SK-MEL-5 (cell line): ENCODE data around the gene GPR42. TPM values are rescaled to one million over a fixed set of nuclear protein-coding genes. Genes with fewer than 3 reads are reported as not detected.

Experiments used
- DNase-seq: peaks from one replicate; pipeline ENCODE4 v3.0.0-alpha.2; 2016; ENCODE audit warnings: low read depth, low spot score
- in situ Hi-C: cut with HindIII; loops from 2 replicates; pipeline ENCODE4 v1.10.0; 2016; ENCODE audit warnings: low sequenced_read_pairs, high pct_unique_total_duplicates, low pct_unique_long_range_greater_than_20kb
- small RNA-seq, 2 experiments: library from RNA; depleted of rRNA; stranded (forward); fragments of <200 nt; gene quantifications; one replicate each; pipeline ENCODE3, GENCODE V24; 2014
- total RNA-seq: library from RNA; depleted of rRNA; stranded (reverse); fragments of >200 nt; shearing (Covaris generic); gene quantifications from 2 replicates; pipeline ENCODE4 v1.2.3, GENCODE V29; 2014; rRNA removed

The GPR42 gene
- total RNA-seq, 1 experiment from 2014 or later = not detected

- in situ Hi-C loops = no loop called here
- no peak for DNase-seq
Measured at GRCh38 chr19:35403116-35403760, 32.4 kb downstream of the GPR42 start.

- in situ Hi-C loops = no loop called here
- DNase-seq = no peak
Measured at GRCh38 chr19:35404879-35405622, 34.2 kb downstream of the GPR42 start.

DNA sequence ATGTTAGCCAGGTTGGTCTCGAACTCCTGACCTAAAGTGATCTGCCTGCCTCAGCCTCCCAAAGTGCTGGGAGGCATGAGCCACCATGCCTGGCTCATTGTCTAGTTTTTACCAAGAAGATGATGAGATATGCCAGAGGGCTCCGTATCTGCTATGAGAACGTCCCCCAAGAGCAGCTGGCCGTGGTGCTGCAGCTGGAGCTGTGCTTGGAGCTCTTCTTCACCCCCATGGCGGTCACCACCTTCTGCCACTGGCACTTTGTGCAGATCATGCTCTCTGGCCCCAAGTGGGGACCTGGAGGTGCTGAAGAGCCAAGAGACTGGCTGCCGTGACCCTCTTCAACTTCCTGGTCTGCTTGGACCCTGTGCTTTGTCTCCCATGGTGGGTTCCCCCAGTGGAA lies 36.8 kb downstream of the GPR42 start:
- in situ Hi-C loops = no loop called here
- DNase-seq = no peak

DNA sequence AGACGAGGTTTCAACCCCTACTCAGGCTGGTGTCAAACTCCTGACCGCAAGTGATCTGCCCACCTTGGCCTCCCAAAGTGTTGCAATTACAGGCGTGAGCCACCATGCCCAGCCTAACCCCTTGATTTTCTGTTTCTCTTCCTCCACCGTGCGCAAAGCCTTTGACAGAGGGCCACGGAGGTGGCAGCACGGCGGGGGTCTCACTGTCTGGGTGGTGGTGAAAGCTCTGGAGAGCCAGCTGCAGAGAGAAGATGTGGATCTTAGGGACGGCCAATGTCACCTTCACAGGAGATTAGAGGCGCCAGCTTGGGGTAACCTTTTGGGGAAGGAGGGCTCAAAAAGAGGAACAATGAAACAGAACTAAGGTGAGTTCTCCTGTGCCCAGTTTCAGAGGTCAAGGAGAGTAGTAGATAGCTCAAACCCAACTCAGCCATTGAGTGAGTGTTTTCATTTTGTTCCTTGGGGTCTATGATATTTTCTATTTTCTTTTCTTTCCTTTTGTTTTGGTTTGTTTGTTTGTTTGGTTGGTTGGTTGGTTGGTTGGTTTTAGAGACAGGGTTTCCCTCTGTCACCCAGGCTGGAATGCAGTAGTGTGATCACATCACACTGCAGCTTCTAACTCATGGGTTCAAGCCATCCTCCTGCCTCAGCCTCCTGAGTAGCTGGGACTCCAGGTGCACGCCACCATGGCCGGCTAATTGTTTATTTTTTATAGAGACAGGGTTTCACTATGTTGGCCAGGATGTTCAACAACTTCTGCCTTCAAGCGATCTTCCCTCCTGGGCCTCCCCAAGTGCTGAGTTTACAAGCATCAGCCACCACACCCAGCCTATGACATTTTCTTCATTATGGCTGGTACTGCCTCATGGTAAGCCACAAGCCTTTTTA lies 37.7 kb downstream of the GPR42 start:
- in situ Hi-C loops = no loop called here
- no peak for DNase-seq

DNA sequence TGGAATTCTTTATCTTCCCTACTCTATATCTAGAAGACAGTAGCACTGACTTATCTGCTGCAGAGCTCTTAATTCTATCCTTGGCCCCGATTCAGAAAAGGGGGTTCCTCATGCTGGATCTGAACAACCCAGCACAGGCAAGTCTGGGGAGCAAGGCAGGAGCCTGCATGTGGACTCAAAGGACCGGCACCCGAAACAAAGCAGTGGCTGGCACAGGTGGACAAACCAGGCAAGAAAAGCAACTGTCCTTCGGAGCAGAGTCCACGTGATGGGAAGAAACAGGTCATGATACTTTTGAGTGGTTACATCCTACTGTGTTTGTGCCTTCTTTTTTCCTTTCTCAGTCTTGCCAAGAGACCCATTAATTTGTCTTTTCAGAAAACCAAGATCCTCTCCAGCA lies 38.3 kb downstream of the GPR42 start:
- no peak for DNase-seq
- in situ Hi-C loops = no loop called here

DNA sequence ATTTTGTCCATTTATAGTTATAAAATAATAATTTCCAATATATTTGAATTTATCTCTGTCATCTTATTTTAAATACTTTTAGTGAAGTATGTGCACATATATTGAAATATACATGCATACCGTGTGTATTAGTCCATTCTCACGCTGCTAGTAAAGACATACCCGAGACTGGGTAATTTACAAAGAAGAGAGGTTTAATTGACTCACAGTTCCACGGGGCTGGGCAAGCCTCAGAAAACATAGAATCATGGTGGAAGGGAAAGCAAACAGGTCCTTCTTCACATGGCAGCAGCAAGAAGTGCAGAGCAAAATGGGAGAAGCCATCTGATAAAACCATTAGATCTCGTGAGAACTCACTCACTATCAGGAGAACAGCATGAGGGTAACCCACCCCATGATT lies 39.6 kb downstream of the GPR42 start:
- DNase-seq = no peak
- in situ Hi-C loops = no loop called here

DNA sequence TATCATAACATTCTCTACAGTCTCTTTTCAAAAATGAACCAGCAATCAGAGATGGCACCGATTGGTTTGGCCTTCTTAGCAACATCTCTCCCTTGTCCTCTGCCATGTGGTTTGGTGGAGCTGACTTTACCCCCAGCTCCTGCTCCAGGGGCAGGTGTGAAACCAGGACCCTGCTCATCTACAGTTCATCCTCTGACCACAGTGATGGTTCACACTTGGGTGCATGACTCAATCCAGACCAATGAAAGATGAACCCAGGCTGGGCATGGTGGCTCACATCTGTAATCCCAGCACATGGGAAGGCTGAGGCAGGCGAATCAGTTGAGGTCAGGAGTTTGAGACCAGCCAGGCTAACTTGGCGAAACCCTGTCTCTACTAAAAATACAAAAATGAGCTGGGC lies 43.6 kb downstream of the GPR42 start:
- in situ Hi-C loops = no loop called here
- no peak for DNase-seq

- in situ Hi-C loops = no loop called here
- no peak for DNase-seq
Measured at GRCh38 chr19:35416331-35416730, 45.5 kb downstream of the GPR42 start.

- in situ Hi-C loops = no loop called here
- peak; percentile 43 for DNase-seq
Measured at GRCh38 chr19:35417278-35417677, 46.4 kb downstream of the GPR42 start.

DNA sequence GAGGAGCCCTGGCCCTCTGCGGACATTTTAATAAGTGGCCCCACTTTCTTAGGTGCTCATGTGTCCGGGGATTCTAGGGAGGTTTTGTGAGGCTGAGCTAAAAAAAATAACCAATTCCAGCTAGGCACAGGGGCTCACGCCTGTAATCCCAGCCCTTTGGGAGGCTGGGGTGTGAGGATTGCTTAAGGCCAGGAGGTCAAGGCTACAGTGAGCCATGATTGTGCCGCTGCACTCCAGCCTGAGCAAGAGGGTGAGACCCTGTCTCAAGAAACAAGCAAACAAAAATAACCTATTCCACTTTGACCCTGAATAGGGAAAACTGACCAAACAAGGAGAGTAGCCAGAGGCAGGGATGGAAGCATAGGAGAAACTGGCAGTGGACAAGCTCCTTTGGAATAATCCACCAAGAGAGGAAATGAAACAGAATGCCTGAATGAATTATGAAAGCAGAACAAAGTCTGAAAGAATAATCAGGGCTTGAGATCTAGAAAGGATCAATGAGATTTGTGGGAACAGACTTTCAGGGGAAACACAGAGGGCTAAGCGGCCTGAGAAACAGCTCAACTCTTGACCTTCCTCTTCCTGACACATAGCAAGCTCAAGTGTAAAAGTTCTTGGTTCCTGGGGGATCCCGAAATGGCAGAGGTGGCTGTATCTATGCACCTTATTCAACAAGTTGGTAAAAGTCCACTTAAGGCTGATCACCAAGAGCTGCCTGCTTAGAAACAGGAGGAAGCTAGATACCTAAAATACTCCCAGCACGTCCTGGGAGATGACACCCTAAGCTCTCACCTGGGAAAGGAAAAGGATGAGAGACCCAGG lies 47.1 kb downstream of the GPR42 start:
- in situ Hi-C loops = no loop called here
- DNase-seq = no peak

DNA sequence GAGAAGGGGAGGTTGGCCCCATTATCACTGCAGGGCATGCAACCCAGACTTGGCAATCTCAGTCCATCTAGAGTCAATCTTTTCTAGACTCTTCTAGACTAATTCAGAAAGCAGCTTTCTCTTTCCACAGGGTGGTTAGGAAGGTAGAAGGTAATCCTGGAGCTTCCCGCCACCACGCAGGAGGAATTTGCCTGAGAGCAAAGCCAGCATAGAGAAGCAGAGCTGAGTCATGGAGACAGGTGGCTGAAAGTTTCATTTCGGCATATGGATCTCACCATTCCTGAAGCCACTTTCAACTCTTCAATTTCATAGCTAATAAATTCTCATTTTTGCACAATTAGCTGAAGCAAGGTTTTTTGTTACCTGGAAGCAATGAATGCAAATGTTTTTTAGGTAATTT lies 48.2 kb downstream of the GPR42 start:
- in situ Hi-C loops = no loop called here

GRCh38 chr19:35419805-35420204 lies 48.9 kb downstream of the GPR42 start:
- no peak for DNase-seq
- in situ Hi-C loops = no loop called here

More for the DNA sequence above, 48.2 kb downstream of the GPR42 start:
- DNase-seq = no peak

DNA sequence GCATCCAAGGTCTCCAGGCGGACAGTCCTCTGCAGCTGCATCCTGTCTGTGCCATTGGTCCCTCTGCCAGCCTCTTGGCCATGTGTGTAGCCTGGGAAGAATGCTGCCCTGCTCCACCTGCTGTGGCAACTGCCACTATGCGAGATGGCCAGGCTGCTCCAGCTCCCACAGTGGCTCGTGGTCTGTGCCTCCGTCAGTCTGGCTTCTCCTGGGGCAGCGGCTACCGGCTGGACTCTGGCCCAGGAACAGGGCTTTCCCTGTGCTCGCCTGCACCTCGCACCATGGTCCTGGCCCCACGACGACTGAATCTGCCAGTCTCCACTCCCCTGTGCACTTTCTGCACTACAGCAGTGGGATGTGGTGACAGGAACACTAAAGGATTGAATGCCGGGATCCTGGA lies 50.5 kb downstream of the GPR42 start:
- no peak for DNase-seq
- in situ Hi-C loops = no loop called here

Small RNAs within 50 kb of the gene (small RNA-seq; reads per million reads assigned to genes)
- 0 reads per million in 2 experiments for gene RN7SL491P

Other genes with a start within 250 kb of the GPR42 start
- 0.11 TPM in 1 of 2 replicates, not detected in the other for gene LGI4, start 236.0 kb upstream of the GPR42 start, total RNA-seq
- gene FXYD1, start 232.2 kb upstream of the GPR42 start, total RNA-seq = not detected in 2 replicates
- not detected in 2 replicates for gene FXYD7, start 227.8 kb upstream of the GPR42 start, total RNA-seq
- 71.3 and 79.3 TPM in 2 replicates for gene FXYD5, start 216.3 kb upstream of the GPR42 start, total RNA-seq
- not detected in 2 replicates for gene FAM187B, start 142.3 kb upstream of the GPR42 start, total RNA-seq
- gene LSR, start 122.1 kb upstream of the GPR42 start, total RNA-seq = 0.98 and 1.2 TPM in 2 replicates
- 78.1 and 82.7 TPM in 2 replicates for gene USF2, start 102.1 kb upstream of the GPR42 start, total RNA-seq
- gene HAMP, start 88.5 kb upstream of the GPR42 start, total RNA-seq = not detected in 2 replicates
- gene MAG, start 78.9 kb upstream of the GPR42 start, total RNA-seq = not detected in 2 replicates
- gene CD22, start 41.9 kb upstream of the GPR42 start, total RNA-seq = 4.4 and 5.5 TPM in 2 replicates
- gene FFAR1, start 23.2 kb upstream of the GPR42 start, total RNA-seq = not detected in 2 replicates
- not detected in 2 replicates for gene FFAR3, start 12.6 kb upstream of the GPR42 start, total RNA-seq
- gene FFAR2, start 77.2 kb downstream of the GPR42 start, total RNA-seq = 0.13 TPM in 1 of 2 replicates, not detected in the other
- gene KRTDAP, start 119.4 kb downstream of the GPR42 start, total RNA-seq = not detected in 2 replicates
- 16.7 and 23.0 TPM in 2 replicates for gene DMKN, start 142.6 kb downstream of the GPR42 start, total RNA-seq
- 0.11 TPM in 1 of 2 replicates, not detected in the other for gene SBSN, start 157.2 kb downstream of the GPR42 start, total RNA-seq
- 3.2 and 3.6 TPM in 2 replicates for gene GAPDHS, start 162.4 kb downstream of the GPR42 start, total RNA-seq
- 582 and 591 TPM in 2 replicates for gene TMEM147, start 174.6 kb downstream of the GPR42 start, total RNA-seq
- gene ATP4A, start 192.6 kb downstream of the GPR42 start, total RNA-seq = not detected in 2 replicates
- not detected in 2 replicates for gene PMIS2, start 215.1 kb downstream of the GPR42 start, total RNA-seq
- 9.2 and 11.1 TPM in 2 replicates for gene HAUS5, start 241.7 kb downstream of the GPR42 start, total RNA-seq